WTC11 (cell line): Measurements from ENCODE around the gene NRXN3. TPM values are rescaled to one million over a fixed set of nuclear protein-coding genes. Genes with fewer than 3 reads are reported as not detected.

Source experiments
- ATAC-seq: fragments of 200-7000 bp; cut with Tn5 transposase; 2 replicates; pipeline ENCODE4 v1.10.0; 2021; ENCODE audit warnings: mild to moderate bottlenecking, moderate library complexity
- CTCF ChIA-PET: fragments of 300-600 bp; sonication (Branson Sonifier 250); formaldehyde crosslinking; loops from one replicate; lab custom pipeline; 2021; ENCODE audit warnings: antibody characterized with exemption; lab: Charles Lee
- POLR2A ChIA-PET: fragments of 350-600 bp; sonication (Branson Sonifier 250); formaldehyde crosslinking; loops from one replicate; lab custom pipeline; 2021; ENCODE audit warnings: antibody characterized with exemption; lab: Charles Lee
- DNase-seq: peaks from one replicate; pipeline ENCODE4 v3.0.0; 2021; ENCODE audit warnings: low spot score
- H3K27ac Mint-ChIP-seq: 2 replicates; pipeline ENCODE4 v1.8.0; 2021; ENCODE audit warnings: mixed read lengths
- H3K27me3 Mint-ChIP-seq: 2 replicates; pipeline ENCODE4 v1.8.0; 2021; ENCODE audit warnings: low read depth, mild to moderate bottlenecking, moderate library complexity, mixed read lengths
- H3K36me3 Mint-ChIP-seq: 2 replicates; pipeline ENCODE4 v1.8.0; 2021; ENCODE audit warnings: mixed read lengths
- H3K4me1 Mint-ChIP-seq: 2 replicates; pipeline ENCODE4 v1.8.0; 2022; ENCODE audit warnings: mixed read lengths
- H3K4me3 Mint-ChIP-seq: 2 replicates; pipeline ENCODE4 v1.8.0; 2021; ENCODE audit warnings: mild to moderate bottlenecking, moderate library complexity, mixed read lengths
- H3K9me3 Mint-ChIP-seq: 2 replicates; pipeline ENCODE4 v1.8.0; 2021; ENCODE audit warnings: mixed read lengths
- AFF4 ChIP-seq: sonication (generic); formaldehyde crosslinking; IDR thresholded peaks from 2 replicates; pipeline ENCODE4 v1.8.1; 2023; ENCODE audit warnings: mild to moderate bottlenecking, missing genetic modification reagents, borderline replicate concordance
- CREM ChIP-seq: sonication (generic); formaldehyde crosslinking; IDR thresholded peaks from 2 replicates; pipeline ENCODE4 v1.8.1; 2022; ENCODE audit warnings: mild to moderate bottlenecking, missing genetic modification reagents, moderate library complexity
- ESRRA ChIP-seq: sonication (generic); formaldehyde crosslinking; IDR thresholded peaks from 2 replicates; pipeline ENCODE4 v1.8.1; 2022; ENCODE audit warnings: mild to moderate bottlenecking, missing genetic modification reagents, borderline replicate concordance
- FOXJ3 ChIP-seq: sonication (generic); formaldehyde crosslinking; IDR thresholded peaks from 2 replicates; pipeline ENCODE4 v1.9.0; 2021; ENCODE audit warnings: missing genetic modification reagents, mild to moderate bottlenecking, borderline replicate concordance
- FOXP4 ChIP-seq: sonication (generic); formaldehyde crosslinking; IDR thresholded peaks from 2 replicates; pipeline ENCODE4 v1.8.0; 2022; ENCODE audit warnings: mild to moderate bottlenecking, missing genetic modification reagents
- GRHL2 ChIP-seq: fragments of 250-450 bp; sonication (Bioruptor Pico); IDR thresholded peaks from 2 replicates; pipeline ENCODE4 v1.8.0; 2022; ENCODE audit warnings: mild to moderate bottlenecking, moderate library complexity; ENCODE audit not compliant: insufficient replicate concordance, severe bottlenecking
- IRF1 ChIP-seq: sonication (generic); formaldehyde crosslinking; IDR thresholded peaks from 2 replicates; pipeline ENCODE4 v1.8.0; 2023; ENCODE audit warnings: missing genetic modification reagents
- NR3C1 ChIP-seq: sonication (generic); formaldehyde crosslinking; conservative IDR thresholded peaks from 2 replicates; pipeline ENCODE4 v1.8.1; 2023; ENCODE audit warnings: low read depth, mild to moderate bottlenecking, missing genetic modification reagents
- PREB ChIP-seq: sonication (generic); formaldehyde crosslinking; IDR thresholded peaks from 2 replicates; pipeline ENCODE4 v1.8.1; 2022; ENCODE audit warnings: mild to moderate bottlenecking, missing genetic modification reagents, moderate library complexity, borderline replicate concordance
- RORB ChIP-seq: fragments of 250-450 bp; sonication (Bioruptor Pico); IDR thresholded peaks from 2 replicates; pipeline ENCODE4 v1.9.0; 2021; ENCODE audit warnings: mild to moderate bottlenecking
- TEAD1 ChIP-seq: sonication (generic); formaldehyde crosslinking; IDR thresholded peaks from 2 replicates; pipeline ENCODE4 v1.8.0; 2022; ENCODE audit warnings: mild to moderate bottlenecking, missing genetic modification reagents
- ZBTB43 ChIP-seq: sonication (generic); formaldehyde crosslinking; IDR thresholded peaks from 2 replicates; pipeline ENCODE4 v1.8.1; 2023; ENCODE audit warnings: mild to moderate bottlenecking, missing genetic modification reagents
- ZNF532 ChIP-seq: fragments of 250-450 bp; sonication (Bioruptor Pico); IDR thresholded peaks from 2 replicates; pipeline ENCODE4 v1.9.0; 2021; ENCODE audit warnings: mild to moderate bottlenecking, borderline replicate concordance
- total RNA-seq: library from RNA; stranded (reverse); gene quantifications from 3 replicates; pipeline ENCODE4 v1.2.3, GENCODE V29; 2021

Gene NRXN3
- total RNA-seq, 1 experiment from 2014 or later = 3.0 TPM

- no peaks in the 10 kb centered on the region for H3K27me3 Mint-ChIP-seq
- H3K27ac Mint-ChIP-seq = no peak overlapping the region
- CTCF ChIA-PET = no interaction called here
- ATAC-seq = no peak
- H3K36me3 Mint-ChIP-seq = no peaks in the 10 kb centered on the region
- H3K9me3 Mint-ChIP-seq = no peaks in the 10 kb centered on the region; the same call in 1 of the 2 replicates
- DNase-seq = no peak
- no peak for TF ChIP-seq FOXP4 (CRISPR knock-in tag)
- no peak for TF ChIP-seq PREB (CRISPR knock-in tag)
- no peak for TF ChIP-seq NR3C1 (CRISPR knock-in tag)
- TF ChIP-seq ESRRA = no peak
- no peak for TF ChIP-seq FOXJ3 (CRISPR knock-in tag)
- no peak for TF ChIP-seq ZNF532 (CRISPR knock-in tag)
- no peak for TF ChIP-seq AFF4 (CRISPR knock-in tag)
- TF ChIP-seq GRHL2 = no peak
- TF ChIP-seq CREM (CRISPR knock-in tag) = no peak
- TF ChIP-seq ZBTB43 (CRISPR knock-in tag) = no peak
- no peak for TF ChIP-seq IRF1
- no peak for TF ChIP-seq TEAD1
- TF ChIP-seq RORB (CRISPR knock-in tag) = no peak
- peaks cover 46% of the 10 kb centered on the region for H3K4me1 Mint-ChIP-seq
- POLR2A ChIA-PET = no interaction called here
- no peak overlapping the region for H3K4me3 Mint-ChIP-seq
These were observed 1266.2 kb downstream of the NRXN3 start for GRCh38 chr14:79436335-79436734.
